ENCODE data around the gene SLC22A15.
"Not testable (repeated sequence)": the region's sequence is repeated elsewhere in the genome, so short reads cannot be mapped to it uniquely, and the experiment has no call there.

SLC22A15 gene

GRCh38 chr1:115976062-115976920 lies at the start of gene SLC22A15:
Gene SLC22A15, plus strand, starts transcription at chr1:115976513. Its CDS starts 115 bp downstream, at chr1:115976628.
- peak; percentile 69 for ATAC-seq
- DNase-seq: peak; percentile 45

- DNase-seq (no peak), ATAC-seq (no peak)
Measured at GRCh38 chr1:115927971-115928370, 48.3 kb upstream of the SLC22A15 start.

- no peak for DNase-seq
- ATAC-seq: no peak
Measured at GRCh38 chr1:115929881-115930280, 46.4 kb upstream of the SLC22A15 start.

- ATAC-seq (no peak), DNase-seq (no peak)
Measured at GRCh38 chr1:115933625-115934024, 42.7 kb upstream of the SLC22A15 start.

GRCh38 chr1:115939455-115939854 lies 36.9 kb upstream of the SLC22A15 start:
- DNase-seq: no peak
- no peak for ATAC-seq

GRCh38 chr1:115946116-115946515 lies 30.2 kb upstream of the SLC22A15 start:
- no peak for DNase-seq
- ATAC-seq: no peak

GRCh38 chr1:115949156-115949555 lies 27.2 kb upstream of the SLC22A15 start:
- ATAC-seq (no peak), DNase-seq (no peak)

- no peak for DNase-seq
- ATAC-seq: no peak
Measured at GRCh38 chr1:115951560-115951959, 24.8 kb upstream of the SLC22A15 start.

- DNase-seq (no peak), ATAC-seq (no peak)
Measured at GRCh38 chr1:115952547-115952946, 23.8 kb upstream of the SLC22A15 start.

- no peak for ATAC-seq
- no peak for DNase-seq
Measured at GRCh38 chr1:115953180-115953579, 23.1 kb upstream of the SLC22A15 start.

- DNase-seq (no peak), ATAC-seq (no peak)
Measured at GRCh38 chr1:115954684-115955083, 21.6 kb upstream of the SLC22A15 start.

GRCh38 chr1:115955228-115955627 lies 21.1 kb upstream of the SLC22A15 start:
- DNase-seq (no peak), ATAC-seq (no peak)

GRCh38 chr1:115958866-115959265 lies 17.4 kb upstream of the SLC22A15 start:
- no peak for ATAC-seq
- DNase-seq: no peak

GRCh38 chr1:115969509-115969908 lies 6.8 kb upstream of the SLC22A15 start:
- DNase-seq: no peak

GRCh38 chr1:115971778-115972177 lies 4.5 kb upstream of the SLC22A15 start:
- not testable (repeated sequence) for ATAC-seq, DNase-seq

More at GRCh38 chr1:115969509-115969908, 6.8 kb upstream of the SLC22A15 start:
- no peak for ATAC-seq

GRCh38 chr1:115973154-115973553 lies 3.2 kb upstream of the SLC22A15 start:
- no peak for ATAC-seq
- DNase-seq: no peak

- DNase-seq (no peak), ATAC-seq (no peak)
Measured at GRCh38 chr1:115975569-115976061, 698 bp upstream of the SLC22A15 start.

GRCh38 chr1:115976921-115977498 lies 697 bp downstream of the SLC22A15 start:
- no peak for ATAC-seq
- DNase-seq: no peak

GRCh38 chr1:115977499-115978258 lies 1.4 kb downstream of the SLC22A15 start:
- ATAC-seq: no peak
- DNase-seq: no peak

GRCh38 chr1:115978292-115978941 lies 2.1 kb downstream of the SLC22A15 start:
- DNase-seq (no peak), ATAC-seq (no peak)

GRCh38 chr1:115980156-115980555 lies 3.8 kb downstream of the SLC22A15 start:
- ATAC-seq (no peak), DNase-seq (no peak)
